ENCODE measurements around the gene PHLDB3. TPM values are rescaled to one million over a fixed set of nuclear protein-coding genes. Genes with fewer than 3 reads are reported as not detected.

The PHLDB3 gene
- polyA plus RNA-seq, 1 of the 3 experiments (the other 2 are of a cell fraction): 15.6 TPM

- Histone ChIP-seq H3K9me3 (no peaks in the 10 kb centered on the region), H3F3A (replicated peaks; ENCODE audit: insufficient read depth) (no peaks in the 10 kb centered on the region), H3K27me3 (ENCODE audit: insufficient read depth) (no peaks in the 10 kb centered on the region), H3K4me2 (no peak overlapping the region), H3K36me3 (replicated peaks in 1 of 2; ENCODE audit: control insufficient read depth in 1 of 2, insufficient read depth in 2 of 2, low read length in 1 of 2) (no peaks in the 10 kb centered on the region), H3K27ac (ENCODE audit: low read depth in 2 of 2, low read length in 1 of 2) (no peak overlapping the region), H3K4me3 (ENCODE audit: low read depth in 2 of 2, low read length in 1 of 2) (no peak overlapping the region), H3K79me2 (ENCODE audit: insufficient read depth) (no peaks in the 10 kb centered on the region), H3K9ac (no peak overlapping the region), H3K9me2 (no peaks in the 10 kb centered on the region), H3K4me1 (ENCODE audit: control insufficient read depth in 1 of 2, insufficient read depth in 2 of 2, low read depth in 1 of 2, low read length in 1 of 2) (no peaks in the 10 kb centered on the region), H2AFZ (ENCODE audit: low read depth) (no peak overlapping the region), H4K20me1 (ENCODE audit: insufficient read depth) (no peaks in the 10 kb centered on the region)
- ChIA-PET CTCF (interaction anchor here (0.9 to 2.8 kb wide), 2 partner anchors 29 to 43 kb away, joined by 3 to 10 read pairs; no protein-coding TSS in a partner anchor), POLR2A (no interaction called here)
- TF ChIP-seq CHD2 (IDR thresholded peaks at IDR 0.05; ENCODE audit: low read length, partially characterized antibody) (no peak), MAX (IDR thresholded peaks at IDR 0.05; ENCODE audit: low read depth) (no peak), SIN3A (IDR thresholded peaks at IDR 0.05; ENCODE audit: borderline replicate concordance, low read depth, low read length) (no peak), TAF1 (IDR thresholded peaks at IDR 0.05; ENCODE audit: borderline replicate concordance, low read depth, low read length) (no peak), EP300 (IDR thresholded peaks at IDR 0.05; ENCODE audit: borderline replicate concordance in 1 of 2, low read depth in 1 of 2, low read length in 1 of 2) (no peak), USF1 (IDR thresholded peaks at IDR 0.05; ENCODE audit: borderline replicate concordance, low read depth) (no peak), MEF2A (IDR thresholded peaks at IDR 0.05; ENCODE audit: borderline replicate concordance, low read depth) (no peak), RFX5 (IDR thresholded peaks at IDR 0.05; ENCODE audit: low read length) (no peak), ELF1 (IDR thresholded peaks at IDR 0.05) (no peak), PBX3 (IDR thresholded peaks at IDR 0.05) (no peak), FOSL2 (IDR thresholded peaks at IDR 0.05; ENCODE audit: borderline replicate concordance, low read depth) (no peak), RXRA (IDR thresholded peaks at IDR 0.05; ENCODE audit: borderline replicate concordance, low read depth) (no peak)
- DNase-seq: no peak
- 88% methylated on average over 7 of the region's 7 CpGs for WGBS (ENCODE audit: low lambda C conversion rate)
These were observed 14.5 kb downstream of the PHLDB3 start for GRCh38 chr19:43489979-43490599.

GRCh38 chr19:43489310-43489709, 15.2 kb downstream of the PHLDB3 start:
- no peaks in the 10 kb centered on the region for H3K4me1 ChIP-seq (ENCODE audit: control insufficient read depth in 1 of 2, insufficient read depth in 2 of 2, low read depth in 1 of 2, low read length in 1 of 2)
- no peaks in the 10 kb centered on the region for H3K36me3 ChIP-seq (replicated peaks in 1 of 2; ENCODE audit: control insufficient read depth in 1 of 2, insufficient read depth in 2 of 2, low read length in 1 of 2)
- H3F3A ChIP-seq (replicated peaks; ENCODE audit: insufficient read depth): no peaks in the 10 kb centered on the region
- TF ChIP-seq EP300 (IDR thresholded peaks at IDR 0.05; ENCODE audit: borderline replicate concordance in 1 of 2, low read depth in 1 of 2, low read length in 1 of 2) (no peak), CHD2 (IDR thresholded peaks at IDR 0.05; ENCODE audit: low read length, partially characterized antibody) (no peak), GABPA (IDR thresholded peaks at IDR 0.05; ENCODE audit: low read depth) (no peak), REST (IDR thresholded peaks at IDR 0.05; ENCODE audit: low read depth, low read length) (no peak), MXI1 (IDR thresholded peaks at IDR 0.05; ENCODE audit: low read depth, low read length) (no peak), SMC3 (IDR thresholded peaks at IDR 0.05; ENCODE audit: low read depth, low read length) (no peak)
- no peak overlapping the region for H2AFZ ChIP-seq (ENCODE audit: low read depth)
- DNase-seq: no peak
- no peaks in the 10 kb centered on the region for H3K79me2 ChIP-seq (ENCODE audit: insufficient read depth)
- H3K4me2 ChIP-seq: no peak overlapping the region
- no peaks in the 10 kb centered on the region for H3K9me2 ChIP-seq
- WGBS (ENCODE audit: low lambda C conversion rate): 84% methylated on average over 5 of the region's 5 CpGs
- no peak overlapping the region for H3K4me3 ChIP-seq (ENCODE audit: low read depth in 2 of 2, low read length in 1 of 2)
- POLR2A ChIA-PET: no interaction called here
- no peaks in the 10 kb centered on the region for H3K27me3 ChIP-seq (ENCODE audit: insufficient read depth)
- no peaks in the 10 kb centered on the region for H4K20me1 ChIP-seq (ENCODE audit: insufficient read depth)
- H3K27ac ChIP-seq (ENCODE audit: low read depth in 2 of 2, low read length in 1 of 2): no peak overlapping the region
- no peaks in the 10 kb centered on the region for H3K9me3 ChIP-seq
- H3K9ac ChIP-seq: no peak overlapping the region
- CTCF ChIA-PET: interaction anchor here (2.8 kb wide), 1 partner anchor 30 kb away, joined by 10 read pairs; no protein-coding TSS in a partner anchor

Measured in SK-N-SH (cell line).